Measurements from ENCODE around the gene REM2. TPM values are rescaled to one million over a fixed set of nuclear protein-coding genes. Genes with fewer than 3 reads are reported as not detected.
"Not testable (repeated sequence)": the region's sequence is repeated elsewhere in the genome, so short reads cannot be mapped to it uniquely, and the experiment has no call there.

The REM2 gene
- total RNA-seq, 1 experiment from 2014 or later = 1.2 TPM

GRCh38 chr14:22852940-22853767 is 29.9 kb upstream of the REM2 start:
- TF ChIP-seq CTCF (conservative IDR thresholded peaks at IDR 0.05) = peak; percentile 96
- H3K9me3 Mint-ChIP-seq = peaks cover 0 to 3% of the 10 kb centered on the region in 2 experiments; a peak in 2 of 5 replicates
- H3K79me2 ChIP-seq (ENCODE audit: insufficient read depth, low read length) = no peaks in the 10 kb centered on the region
- peak; percentile 89 for DNase-seq
- no peak overlapping the region for H4K8ac ChIP-seq (replicated peaks; ENCODE audit: insufficient read length, low read depth, low read length)
- no peak overlapping the region for H2BK120ac ChIP-seq (ENCODE audit: low read depth, low read length, poor library complexity, severe bottlenecking)
- H3K4ac ChIP-seq (ENCODE audit: low read depth, low read length) = no peak overlapping the region
- no peaks in the 10 kb centered on the region for H3K9me3 ChIP-seq (ENCODE audit: control insufficient read depth, low read depth, low read length)
- no peak overlapping the region for H3T11ph ChIP-seq (ENCODE audit: low read length)
- H2AFZ ChIP-seq (ENCODE audit: low read length) = no peak overlapping the region
- H3K27ac Mint-ChIP-seq = peak overlapping the region in 2 of 3 experiments; percentile 44 to 69; a peak in 3 of 7 replicates
- H3K4me2 ChIP-seq (ENCODE audit: insufficient read depth, insufficient read length, low read length) = peak overlapping the region; percentile 45
- H3K27me3 Mint-ChIP-seq (ENCODE audit: low read depth) = no peaks in the 10 kb centered on the region; the same call in 1 of the 2 replicates
- no peaks in the 10 kb centered on the region for H4K20me1 ChIP-seq (ENCODE audit: control insufficient read depth, insufficient read depth, insufficient read length)
- H3K14ac ChIP-seq (ENCODE audit: insufficient read depth, low read length) = peak overlapping the region; percentile 50; the same call in 1 of the 2 replicates
- H3K27me3 ChIP-seq (ENCODE audit: insufficient read depth, low read length) = no peaks in the 10 kb centered on the region
- H2BK5ac ChIP-seq (ENCODE audit: insufficient read length, low read length) = no peak overlapping the region
- no peaks in the 10 kb centered on the region for H3K79me1 ChIP-seq (ENCODE audit: insufficient read depth, low read depth, low read length, poor library complexity, severe bottlenecking)
- no peak overlapping the region for H2BK12ac ChIP-seq (ENCODE audit: insufficient read length, low read depth, low read length)
- H3K56ac ChIP-seq (ENCODE audit: insufficient read length, low read depth, low read length) = no peak overlapping the region
- no peak overlapping the region for H3K23ac ChIP-seq (ENCODE audit: insufficient read length, low read depth, low read length)
- WGBS (ENCODE audit: extremely low coverage, insufficient read length, low lambda C conversion rate) = no CpG with 5 or more reads among the region's 20 CpGs
- no peak overlapping the region for H3K18ac ChIP-seq (ENCODE audit: insufficient read length, low read depth, low read length)
- no peak overlapping the region for H3K27ac ChIP-seq (ENCODE audit: insufficient read length, low read depth, low read length)
- H3K4me1 ChIP-seq (ENCODE audit: insufficient read depth, low read length) = peaks cover 2% of the 10 kb centered on the region; the same call in 1 of the 2 replicates
- H4K5ac ChIP-seq (ENCODE audit: insufficient read length, low read depth, low read length) = no peak overlapping the region
- H3K36me3 Mint-ChIP-seq (ENCODE audit: insufficient read depth in 1 of 3, low read depth in 3 of 3) = no peaks in the 10 kb centered on the region
- no peaks in the 10 kb centered on the region for H3K23me2 ChIP-seq (ENCODE audit: insufficient read length, low read depth, low read length, poor library complexity, severe bottlenecking)
- peak overlapping the region; percentile 26 for H3K9ac ChIP-seq (ENCODE audit: extremely low read depth, insufficient read length, low read length)
- peak overlapping the region; percentile 59 to 70 for H3K4me3 Mint-ChIP-seq
- no peak overlapping the region for H4K91ac ChIP-seq (ENCODE audit: insufficient read length, low read depth, low read length)
- H2BK20ac ChIP-seq (ENCODE audit: low read depth, low read length, poor library complexity, severe bottlenecking) = no peak overlapping the region
- no peak overlapping the region for H2BK15ac ChIP-seq (ENCODE audit: low read depth, low read length)
- peaks cover 15 to 20% of the 10 kb centered on the region in 2 experiments for H3K4me1 Mint-ChIP-seq
- no peak overlapping the region for H2AK5ac ChIP-seq (ENCODE audit: insufficient read length, low read length)

- not testable (repeated sequence) for H3K4me1 ChIP-seq (ENCODE audit: insufficient read depth, low read length); H4K8ac ChIP-seq (replicated peaks; ENCODE audit: insufficient read length, low read depth, low read length); H3K9me3 Mint-ChIP-seq; H2AFZ ChIP-seq (ENCODE audit: low read length); H3K27ac ChIP-seq (ENCODE audit: insufficient read length, low read depth, low read length); H2BK15ac ChIP-seq (ENCODE audit: low read depth, low read length); H3K27me3 Mint-ChIP-seq (ENCODE audit: low read depth); H2BK12ac ChIP-seq (ENCODE audit: insufficient read length, low read depth, low read length); H2BK20ac ChIP-seq (ENCODE audit: low read depth, low read length, poor library complexity, severe bottlenecking); H3K79me2 ChIP-seq (ENCODE audit: insufficient read depth, low read length); H3K4me2 ChIP-seq (ENCODE audit: insufficient read depth, insufficient read length, low read length); H3K36me3 Mint-ChIP-seq (ENCODE audit: insufficient read depth in 1 of 3, low read depth in 3 of 3); H2AK5ac ChIP-seq (ENCODE audit: insufficient read length, low read length); DNase-seq; H3K9me3 ChIP-seq (ENCODE audit: control insufficient read depth, low read depth, low read length); H3K23me2 ChIP-seq (ENCODE audit: insufficient read length, low read depth, low read length, poor library complexity, severe bottlenecking); H3K4ac ChIP-seq (ENCODE audit: low read depth, low read length); H3K56ac ChIP-seq (ENCODE audit: insufficient read length, low read depth, low read length); H3K18ac ChIP-seq (ENCODE audit: insufficient read length, low read depth, low read length); H4K91ac ChIP-seq (ENCODE audit: insufficient read length, low read depth, low read length); H3K27ac Mint-ChIP-seq; H3K23ac ChIP-seq (ENCODE audit: insufficient read length, low read depth, low read length); H2BK5ac ChIP-seq (ENCODE audit: insufficient read length, low read length); H3K14ac ChIP-seq (ENCODE audit: insufficient read depth, low read length); H4K5ac ChIP-seq (ENCODE audit: insufficient read length, low read depth, low read length); H2BK120ac ChIP-seq (ENCODE audit: low read depth, low read length, poor library complexity, severe bottlenecking); H3K4me1 Mint-ChIP-seq; H3K4me3 Mint-ChIP-seq; H3K79me1 ChIP-seq (ENCODE audit: insufficient read depth, low read depth, low read length, poor library complexity, severe bottlenecking); H4K20me1 ChIP-seq (ENCODE audit: control insufficient read depth, insufficient read depth, insufficient read length); H3K9ac ChIP-seq (ENCODE audit: extremely low read depth, insufficient read length, low read length); H3K27me3 ChIP-seq (ENCODE audit: insufficient read depth, low read length); H3T11ph ChIP-seq (ENCODE audit: low read length)
- no CpG with 5 or more reads among the region's 11 CpGs for WGBS (ENCODE audit: extremely low coverage, insufficient read length, low lambda C conversion rate)
Observed at GRCh38 chr14:22854296-22854695, 28.7 kb upstream of the REM2 start.
